HEK293T (cell line): ENCODE results near the gene PLCB1.

ENCODE experiments used
- ELF4 ChIP-seq: fragments of 450-650 bp; IDR thresholded peaks from 2 replicates; pipeline ENCODE4 v1.6.1; 2017; ENCODE audit warnings: antibody characterized with exemption
- FOXK2 ChIP-seq: fragments of 450-650 bp; IDR thresholded peaks from 2 replicates; pipeline ENCODE4 v1.6.1; 2016; ENCODE audit warnings: mild to moderate bottlenecking
- LEF1 ChIP-seq: fragments of 450-650 bp; IDR thresholded peaks from 2 replicates; pipeline ENCODE4 v1.6.1; 2017; ENCODE audit warnings: mild to moderate bottlenecking, borderline replicate concordance
- NFRKB ChIP-seq: fragments of 450-650 bp; IDR thresholded peaks from 2 replicates; pipeline ENCODE4 v1.6.1; 2016; ENCODE audit warnings: mild to moderate bottlenecking, moderate library complexity
- PKNOX1 ChIP-seq: fragments of 450-650 bp; IDR thresholded peaks from 2 replicates; pipeline ENCODE4 v1.6.1; 2016
- SUZ12 ChIP-seq: fragments of 450-650 bp; IDR thresholded peaks from 2 replicates; pipeline ENCODE4 v1.6.1; 2016; ENCODE audit warnings: mild to moderate bottlenecking

- TF ChIP-seq FOXK2: no peak
- no peak for TF ChIP-seq ELF4
- TF ChIP-seq NFRKB: no peak
- no peak for TF ChIP-seq LEF1
- no peak for TF ChIP-seq PKNOX1
- TF ChIP-seq SUZ12: no peak
These were observed 526.0 kb downstream of the PLCB1 start for GRCh38 chr20:8658103-8658502.
